Progenitor cell of endocrine pancreas (in vitro differentiated cells): ENCODE measurements around the gene CPNE2. TPM values are rescaled to one million over a fixed set of nuclear protein-coding genes. Genes with fewer than 3 reads are reported as not detected.
"Not testable (repeated sequence)": the region's sequence is repeated elsewhere in the genome, so short reads cannot be mapped to it uniquely, and the experiment has no call there.

ENCODE experiments used
- DNase-seq: peaks from one replicate; pipeline ENCODE4 v3.0.0; 2021; ENCODE audit warnings: low spot score; ENCODE audit not compliant: unreplicated experiment
- H3K27ac Mint-ChIP-seq: 2 replicates; pipeline ENCODE4 v1.8.0; 2021; ENCODE audit warnings: mild to moderate bottlenecking, moderate library complexity, mixed read lengths
- H3K27me3 Mint-ChIP-seq: 2 replicates; pipeline ENCODE4 v1.8.0; 2021; ENCODE audit warnings: mixed read lengths
- H3K36me3 Mint-ChIP-seq: 2 replicates; pipeline ENCODE4 v1.8.0; 2022; ENCODE audit warnings: mixed read lengths; ENCODE audit not compliant: insufficient read depth
- H3K4me1 Mint-ChIP-seq: 2 replicates; pipeline ENCODE4 v1.8.0; 2021; ENCODE audit warnings: low read depth, mixed read lengths
- H3K4me3 Mint-ChIP-seq: 2 replicates; pipeline ENCODE4 v1.8.0; 2021; ENCODE audit warnings: low read depth, mild to moderate bottlenecking, moderate library complexity, mixed read lengths
- H3K9me3 Mint-ChIP-seq: 2 replicates; pipeline ENCODE4 v1.8.0; 2021; ENCODE audit warnings: low read depth, mixed read lengths
- total RNA-seq: library from RNA; stranded (reverse); gene quantifications from 2 replicates; pipeline ENCODE4 v1.2.1, GENCODE V29; 2021
- TF ChIP-seq, protein P1 (sequence below): fragments of 200-600 bp; sonication (generic); IDR thresholded peaks from one replicate; pipeline ENCODE4 v1.5.0; 2021; ENCODE audit warnings: antibody characterized with exemption, mild to moderate bottlenecking; ENCODE audit not compliant: unreplicated experiment

The CPNE2 gene
- total RNA-seq, 1 donor from 2014 or later = 6.7 TPM

DNA sequence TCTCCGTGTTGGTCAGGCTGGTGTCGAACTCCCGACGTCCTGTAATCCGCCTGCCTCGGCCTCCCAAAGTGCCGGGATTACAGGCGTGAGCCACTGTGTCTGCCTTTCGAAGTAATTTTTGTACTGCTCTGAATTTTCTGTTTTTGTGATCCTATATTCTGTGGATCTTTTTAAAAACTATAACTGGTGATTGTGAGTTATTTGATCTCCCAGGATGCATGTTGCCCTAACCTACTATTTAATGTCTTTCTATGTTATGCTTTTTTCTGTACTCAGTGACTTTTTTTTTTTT, 96.3 kb downstream of the CPNE2 start:
- DNase-seq = no peak
- Mint-ChIP-seq H3K4me1 (peaks cover 31% of the 10 kb centered on the region), H3K4me3 (no peak overlapping the region), H3K27me3 (no peaks in the 10 kb centered on the region), H3K36me3 (peaks cover 2% of the 10 kb centered on the region), H3K9me3 (no peaks in the 10 kb centered on the region), H3K27ac (peak overlapping the region; percentile 83)
- TF ChIP-seq, protein P1, sequence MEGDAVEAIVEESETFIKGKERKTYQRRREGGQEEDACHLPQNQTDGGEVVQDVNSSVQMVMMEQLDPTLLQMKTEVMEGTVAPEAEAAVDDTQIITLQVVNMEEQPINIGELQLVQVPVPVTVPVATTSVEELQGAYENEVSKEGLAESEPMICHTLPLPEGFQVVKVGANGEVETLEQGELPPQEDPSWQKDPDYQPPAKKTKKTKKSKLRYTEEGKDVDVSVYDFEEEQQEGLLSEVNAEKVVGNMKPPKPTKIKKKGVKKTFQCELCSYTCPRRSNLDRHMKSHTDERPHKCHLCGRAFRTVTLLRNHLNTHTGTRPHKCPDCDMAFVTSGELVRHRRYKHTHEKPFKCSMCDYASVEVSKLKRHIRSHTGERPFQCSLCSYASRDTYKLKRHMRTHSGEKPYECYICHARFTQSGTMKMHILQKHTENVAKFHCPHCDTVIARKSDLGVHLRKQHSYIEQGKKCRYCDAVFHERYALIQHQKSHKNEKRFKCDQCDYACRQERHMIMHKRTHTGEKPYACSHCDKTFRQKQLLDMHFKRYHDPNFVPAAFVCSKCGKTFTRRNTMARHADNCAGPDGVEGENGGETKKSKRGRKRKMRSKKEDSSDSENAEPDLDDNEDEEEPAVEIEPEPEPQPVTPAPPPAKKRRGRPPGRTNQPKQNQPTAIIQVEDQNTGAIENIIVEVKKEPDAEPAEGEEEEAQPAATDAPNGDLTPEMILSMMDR = no peak

DNA sequence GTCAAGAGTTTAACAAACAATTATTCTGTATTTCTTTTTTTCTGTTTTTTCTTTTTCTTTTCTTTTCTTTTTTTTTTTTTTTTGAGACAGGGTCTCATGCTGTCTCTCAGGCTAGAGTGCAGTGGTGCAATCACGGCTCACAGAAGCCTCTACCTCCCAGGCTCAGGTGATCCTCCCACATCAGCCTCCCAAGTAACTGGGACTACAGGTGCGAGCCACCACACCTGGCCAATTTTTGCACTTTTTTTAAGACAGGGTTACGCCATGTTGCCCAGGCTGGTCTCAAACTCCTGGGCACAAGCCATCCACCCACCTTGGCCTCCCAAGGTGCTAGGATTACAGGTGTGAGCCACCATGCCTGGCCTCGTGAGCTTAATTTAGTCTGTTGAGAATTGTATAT, 97.1 kb downstream of the CPNE2 start:
- peaks cover 31% of the 10 kb centered on the region for H3K4me1 Mint-ChIP-seq
- not testable (repeated sequence) for H3K9me3 Mint-ChIP-seq, H3K36me3 Mint-ChIP-seq, H3K27ac Mint-ChIP-seq, H3K27me3 Mint-ChIP-seq, DNase-seq, H3K4me3 Mint-ChIP-seq

DNA sequence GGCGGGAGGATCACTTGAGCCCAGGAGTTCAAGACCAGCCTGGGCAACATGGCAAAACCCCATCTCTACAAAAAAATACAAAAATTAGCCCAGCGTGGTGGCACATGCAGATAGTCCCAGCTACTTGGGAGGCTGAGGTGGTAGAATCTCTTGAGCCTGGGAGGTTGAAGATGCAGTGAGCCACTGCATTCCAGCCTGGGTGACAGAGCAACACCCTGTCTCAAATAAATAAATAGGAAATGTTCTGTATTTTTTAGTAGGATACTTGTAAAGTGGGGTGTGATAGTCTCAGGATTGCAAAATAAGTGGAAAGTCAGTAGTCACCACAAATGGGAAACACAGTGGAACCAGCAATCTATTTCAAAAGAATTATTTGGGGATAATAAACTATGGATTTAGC, 97.8 kb downstream of the CPNE2 start:
- H3K36me3 Mint-ChIP-seq = peaks cover 2% of the 10 kb centered on the region
- no peak overlapping the region for H3K27ac Mint-ChIP-seq
- H3K4me1 Mint-ChIP-seq = peaks cover 27% of the 10 kb centered on the region
- H3K9me3 Mint-ChIP-seq = no peaks in the 10 kb centered on the region
- no peaks in the 10 kb centered on the region for H3K27me3 Mint-ChIP-seq
- TF ChIP-seq, protein P1 = no peak
- DNase-seq = no peak
- no peak overlapping the region for H3K4me3 Mint-ChIP-seq

DNA sequence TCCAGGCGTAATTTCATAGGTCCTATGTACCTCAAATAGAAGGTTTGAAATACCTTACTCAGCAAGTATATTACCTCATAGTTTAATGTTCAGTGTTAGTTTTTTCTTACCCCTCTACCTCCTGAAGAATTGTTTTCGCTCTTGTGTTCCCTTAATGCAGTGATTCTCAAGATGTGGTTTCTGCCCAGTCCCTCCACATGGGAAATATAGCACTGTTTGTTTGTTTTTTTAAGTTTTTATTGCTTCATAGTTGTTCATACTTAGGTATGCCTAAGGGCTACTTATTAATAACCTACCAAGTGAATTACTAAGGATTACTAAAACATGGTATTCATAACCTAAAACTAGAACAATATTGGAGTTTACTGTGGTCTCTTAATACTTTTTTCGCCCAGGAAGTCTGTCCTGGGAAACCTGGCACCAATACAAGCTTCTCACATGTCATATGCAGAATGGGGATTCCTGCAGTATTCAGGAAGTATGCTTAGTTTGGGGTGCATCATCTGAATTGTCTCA, 98.7 kb downstream of the CPNE2 start:
- no peaks in the 10 kb centered on the region for H3K27me3 Mint-ChIP-seq
- H3K27ac Mint-ChIP-seq = no peak overlapping the region
- no peaks in the 10 kb centered on the region for H3K9me3 Mint-ChIP-seq
- TF ChIP-seq, protein P1 = no peak
- peaks cover 2% of the 10 kb centered on the region for H3K36me3 Mint-ChIP-seq
- peaks cover 26% of the 10 kb centered on the region for H3K4me1 Mint-ChIP-seq
- DNase-seq = no peak
- no peak overlapping the region for H3K4me3 Mint-ChIP-seq

DNA sequence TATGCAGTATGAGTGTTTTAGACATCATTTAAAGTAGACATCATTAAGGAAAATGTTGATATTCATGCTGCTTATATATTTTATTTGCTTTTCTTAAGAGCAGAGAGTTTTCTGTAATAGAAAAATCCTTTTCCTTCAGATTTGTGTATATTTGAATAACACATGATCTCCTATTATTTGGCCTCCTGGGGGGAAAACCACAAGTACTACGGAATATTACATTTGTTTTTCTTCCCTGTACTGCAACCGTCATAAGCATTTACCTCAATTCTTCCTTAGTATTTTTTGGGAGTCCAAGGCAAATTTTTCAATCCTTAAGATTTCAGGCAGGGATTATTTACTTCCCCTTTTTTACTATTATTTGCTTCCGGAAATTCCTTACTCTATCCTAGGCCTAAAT, 99.8 kb downstream of the CPNE2 start:
- Mint-ChIP-seq H3K9me3 (no peaks in the 10 kb centered on the region), H3K4me1 (peaks cover 36% of the 10 kb centered on the region), H3K36me3 (peaks cover 3% of the 10 kb centered on the region), H3K4me3 (no peak overlapping the region), H3K27me3 (no peaks in the 10 kb centered on the region), H3K27ac (no peak overlapping the region)
- no peak for DNase-seq
- TF ChIP-seq, protein P1 = no peak

DNA sequence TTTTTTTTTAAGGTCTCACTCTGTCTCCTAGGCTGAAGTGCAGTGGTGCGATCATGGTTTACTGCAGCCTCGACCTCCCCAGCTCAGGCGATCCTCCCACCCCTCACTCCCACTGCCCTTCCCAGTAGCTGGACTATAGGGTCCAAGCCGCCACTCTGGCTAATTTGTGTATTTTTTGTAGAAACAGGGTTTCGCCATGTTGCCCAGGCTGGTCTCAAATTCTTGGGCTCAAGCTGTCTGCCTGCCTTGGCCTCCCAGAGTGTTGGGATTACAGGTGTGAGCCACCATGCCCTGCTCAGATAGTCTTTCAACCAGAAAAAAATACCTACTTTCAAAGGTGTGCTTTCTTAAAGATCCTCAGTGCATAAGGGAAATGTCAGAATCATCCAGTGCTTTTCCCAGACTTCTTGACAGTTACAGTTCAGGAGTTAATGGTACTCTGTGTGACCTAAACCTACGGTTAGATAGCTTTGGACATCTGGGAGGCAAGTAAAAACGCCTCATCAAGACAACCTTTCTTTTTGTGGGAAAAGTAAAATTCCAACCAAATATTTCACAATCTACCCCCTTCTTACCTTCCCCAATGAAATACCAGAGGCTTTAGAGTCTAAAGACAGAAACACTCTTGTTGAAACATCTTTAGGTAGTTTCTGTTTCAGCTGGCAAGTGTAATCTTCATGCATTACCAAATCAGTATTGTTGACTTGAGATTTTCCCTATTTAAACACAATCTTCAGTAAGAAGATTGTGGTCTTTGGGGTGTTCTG, 100.5 kb downstream of the CPNE2 start:
- DNase-seq = no peak
- peak overlapping the region; percentile 49 for H3K27ac Mint-ChIP-seq
- no peak overlapping the region for H3K4me3 Mint-ChIP-seq
- peaks cover 3% of the 10 kb centered on the region for H3K36me3 Mint-ChIP-seq
- H3K4me1 Mint-ChIP-seq = peaks cover 31% of the 10 kb centered on the region
- no peaks in the 10 kb centered on the region for H3K27me3 Mint-ChIP-seq
- TF ChIP-seq, protein P1 = no peak
- no peaks in the 10 kb centered on the region for H3K9me3 Mint-ChIP-seq
